ENCODE measurements around the gene CCL8.
"Not testable (repeated sequence)": the region's sequence is repeated elsewhere in the genome, so short reads cannot be mapped to it uniquely, and the experiment has no call there.

CCL8 gene

GRCh38 chr17:34318474-34318873 is 761 bp upstream of the CCL8 start:
- DNase-seq, result no peak

GRCh38 chr17:34321964-34322363 is 2.7 kb downstream of the CCL8 start:
- no peak for DNase-seq

- DNase-seq, result not testable (repeated sequence)
Observed at GRCh38 chr17:34327580-34327979, 8.3 kb downstream of the CCL8 start.

- DNase-seq, result no peak
Observed at GRCh38 chr17:34337701-34338100, 18.5 kb downstream of the CCL8 start.

GRCh38 chr17:34339138-34339770 is 20.0 kb downstream of the CCL8 start:
- DNase-seq, result no peak

GRCh38 chr17:34341916-34342315 is 22.7 kb downstream of the CCL8 start:
- DNase-seq, result no peak

GRCh38 chr17:34347063-34347462 is 27.8 kb downstream of the CCL8 start:
- no peak for DNase-seq

- DNase-seq, result no peak
Observed at GRCh38 chr17:34349751-34350150, 30.5 kb downstream of the CCL8 start.

- no peak for DNase-seq
Observed at GRCh38 chr17:34351096-34351495, 31.9 kb downstream of the CCL8 start.

GRCh38 chr17:34352191-34352590 is 33.0 kb downstream of the CCL8 start:
- no peak for DNase-seq

GRCh38 chr17:34354637-34355036 is 35.4 kb downstream of the CCL8 start:
- DNase-seq, result no peak

- no peak for DNase-seq
Observed at GRCh38 chr17:34356194-34356593, 37.0 kb downstream of the CCL8 start, which contains the start of gene CCL13. Gene CCL13 (plus strand): TSS chr17:34356480. CDS start chr17:34356527, 47 bp downstream.

GRCh38 chr17:34357398-34357797 is 38.2 kb downstream of the CCL8 start:
- no peak for DNase-seq

- DNase-seq, result no peak
Observed at GRCh38 chr17:34358631-34359030, 39.4 kb downstream of the CCL8 start.

GRCh38 chr17:34360601-34361270 is 41.5 kb downstream of the CCL8 start:
- DNase-seq, result no peak

GRCh38 chr17:34361478-34362061 is 42.3 kb downstream of the CCL8 start:
- peak; percentile 24 for DNase-seq

- no peak for DNase-seq
Observed at GRCh38 chr17:34363183-34363661, 44.0 kb downstream of the CCL8 start, which contains the start of gene CCL1. Gene CCL1 (minus strand): TSS chr17:34363233. CDS start chr17:34363161, 72 bp downstream.

- DNase-seq, result no peak
Observed at GRCh38 chr17:34364751-34365150, 45.5 kb downstream of the CCL8 start.

- DNase-seq, result no peak
Observed at GRCh38 chr17:34365340-34365739, 46.1 kb downstream of the CCL8 start.

GRCh38 chr17:34366010-34366409 is 46.8 kb downstream of the CCL8 start:
- no peak for DNase-seq

GRCh38 chr17:34366529-34367107 is 47.4 kb downstream of the CCL8 start:
- no peak for DNase-seq

GRCh38 chr17:34367486-34368195 is 48.4 kb downstream of the CCL8 start:
- DNase-seq, result no peak

Measured in central memory CD4-positive, alpha-beta T cell (primary cell).